HG02852 (cell line): Measurements from ENCODE around the gene MVB12B.
"Not testable (repeated sequence)": the region's sequence is repeated elsewhere in the genome, so short reads cannot be mapped to it uniquely, and the experiment has no call there.

Experiments
- ATAC-seq: cut with Tn5 transposase; IDR thresholded peaks from one replicate; pipeline ENCODE4 v1.9.1; 2021; ENCODE audit warnings: mild to moderate bottlenecking, moderate library complexity; ENCODE audit not compliant: unreplicated experiment

Gene MVB12B, protein sequence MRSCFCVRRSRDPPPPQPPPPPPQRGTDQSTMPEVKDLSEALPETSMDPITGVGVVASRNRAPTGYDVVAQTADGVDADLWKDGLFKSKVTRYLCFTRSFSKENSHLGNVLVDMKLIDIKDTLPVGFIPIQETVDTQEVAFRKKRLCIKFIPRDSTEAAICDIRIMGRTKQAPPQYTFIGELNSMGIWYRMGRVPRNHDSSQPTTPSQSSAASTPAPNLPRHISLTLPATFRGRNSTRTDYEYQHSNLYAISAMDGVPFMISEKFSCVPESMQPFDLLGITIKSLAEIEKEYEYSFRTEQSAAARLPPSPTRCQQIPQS

GRCh38 chr9:126326228-126327005 lies at the start of gene MVB12B:
TSS of gene MVB12B (plus strand) at chr9:126326829. CDS start at chr9:126326930, 101 bp downstream.
- ATAC-seq = no peak

DNA sequence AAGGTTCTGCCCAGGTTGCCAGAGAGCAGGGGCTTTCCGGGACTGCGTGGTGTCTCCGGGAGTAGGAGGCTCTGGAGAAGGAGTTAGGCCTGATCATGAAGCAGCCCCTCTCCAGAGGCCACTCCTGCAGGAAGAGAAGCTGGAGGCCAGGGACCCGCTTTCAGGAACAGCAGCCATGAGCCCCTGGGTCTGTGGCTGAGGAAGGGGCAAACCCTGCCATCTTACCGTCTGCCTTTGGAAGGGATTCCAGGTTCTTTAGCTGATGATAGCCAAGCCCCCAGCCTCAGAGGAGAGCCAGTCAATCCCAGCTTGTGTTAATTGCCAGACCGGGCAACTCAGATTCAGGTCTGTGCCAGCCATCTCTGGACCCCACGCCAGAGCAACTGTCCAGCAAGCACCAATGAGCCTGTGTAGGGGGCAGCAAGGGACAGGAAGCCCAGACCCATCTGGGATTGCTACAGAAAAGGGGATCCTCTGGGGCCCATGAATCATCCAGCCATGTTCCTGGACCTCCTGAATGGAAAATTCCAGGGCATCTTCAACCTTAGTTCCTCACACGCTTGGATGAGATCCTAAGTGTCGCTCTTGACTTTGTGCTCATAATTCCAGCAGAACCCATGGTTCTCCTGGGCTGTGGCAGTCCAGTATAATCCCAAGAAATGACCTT lies 42.7 kb upstream of the MVB12B start:
- no peak for ATAC-seq

- ATAC-seq = not testable (repeated sequence)
These were observed 41.0 kb upstream of the MVB12B start for GRCh38 chr9:126285652-126286051.

GRCh38 chr9:126287166-126287866 lies 39.3 kb upstream of the MVB12B start:
- ATAC-seq = no peak

DNA sequence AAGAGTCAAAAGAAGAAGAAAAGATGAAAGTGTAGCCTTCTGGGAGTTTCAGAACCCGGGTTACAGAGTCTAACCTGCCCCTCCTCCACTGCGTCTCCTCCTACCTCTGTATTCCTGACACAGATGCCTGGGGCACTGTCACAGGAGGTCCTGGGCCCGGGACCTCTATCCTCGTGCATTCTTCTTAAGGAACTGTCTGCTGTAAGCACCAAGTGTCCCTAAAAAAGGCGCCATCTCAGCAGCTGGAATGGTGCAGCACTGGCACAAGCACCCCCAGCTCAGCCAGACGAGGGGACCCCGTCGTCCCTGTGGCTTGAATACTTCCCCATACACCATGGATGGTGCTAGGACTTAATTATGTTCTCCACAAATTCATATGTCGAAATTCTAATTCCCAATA lies 35.8 kb upstream of the MVB12B start:
- no peak for ATAC-seq

- no peak for ATAC-seq
These were observed 34.7 kb upstream of the MVB12B start for GRCh38 chr9:126291925-126292324.

DNA sequence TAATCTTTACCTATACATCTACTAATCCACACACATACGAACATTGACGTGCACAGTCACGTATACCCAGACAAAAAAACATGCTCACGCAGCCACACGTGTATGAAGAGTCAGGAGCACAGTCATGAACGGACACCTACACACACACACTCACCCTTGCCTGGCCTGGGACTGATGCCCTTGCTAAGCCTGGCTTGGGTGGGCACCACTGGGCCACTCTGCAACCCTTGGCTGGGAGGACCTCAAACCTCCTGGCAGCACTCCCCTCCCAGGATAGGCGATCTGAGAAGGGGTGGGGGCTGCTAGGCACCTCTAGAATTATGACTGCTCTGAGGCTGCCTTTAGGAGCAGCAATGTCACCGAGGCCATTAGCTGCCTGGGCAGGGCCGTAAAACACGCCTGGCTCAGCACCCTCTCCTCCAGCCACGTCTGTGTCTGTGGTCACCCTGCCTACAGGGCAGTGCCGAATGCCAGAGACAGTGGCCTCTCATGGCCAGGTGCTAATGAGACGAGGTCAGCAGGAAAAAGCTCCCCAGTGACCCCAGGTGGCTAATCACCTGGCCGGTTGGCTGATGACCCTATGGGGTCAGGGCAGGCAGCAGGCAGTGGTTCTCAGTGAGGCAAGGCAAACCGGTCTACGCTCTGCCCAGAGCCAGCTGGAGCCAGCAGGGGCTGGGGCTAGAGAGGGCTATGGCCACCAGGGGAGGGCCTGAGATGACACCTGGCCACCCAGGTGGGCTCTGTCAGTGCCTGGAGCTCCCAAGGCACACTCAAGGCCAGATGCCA lies 33.7 kb upstream of the MVB12B start:
- ATAC-seq = no peak

DNA sequence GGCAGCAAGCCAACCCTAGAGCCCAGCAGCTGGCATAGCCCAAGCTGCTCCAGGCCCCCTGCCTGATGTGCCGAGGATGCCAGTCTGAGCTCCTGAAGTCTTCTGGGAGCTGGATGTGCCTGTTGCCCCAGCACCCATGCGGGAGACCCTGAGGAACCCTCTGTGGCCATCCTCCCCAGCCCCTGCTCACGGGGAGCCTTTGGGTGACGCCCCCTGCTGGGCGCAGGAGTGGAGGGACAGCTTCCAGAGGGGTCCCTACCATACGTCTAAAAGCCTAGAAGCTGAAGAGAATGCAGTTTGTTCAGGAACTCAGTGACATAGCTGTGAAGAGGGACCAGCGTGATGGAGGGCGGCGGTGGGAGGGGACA lies 33.1 kb upstream of the MVB12B start:
- ATAC-seq = no peak

DNA sequence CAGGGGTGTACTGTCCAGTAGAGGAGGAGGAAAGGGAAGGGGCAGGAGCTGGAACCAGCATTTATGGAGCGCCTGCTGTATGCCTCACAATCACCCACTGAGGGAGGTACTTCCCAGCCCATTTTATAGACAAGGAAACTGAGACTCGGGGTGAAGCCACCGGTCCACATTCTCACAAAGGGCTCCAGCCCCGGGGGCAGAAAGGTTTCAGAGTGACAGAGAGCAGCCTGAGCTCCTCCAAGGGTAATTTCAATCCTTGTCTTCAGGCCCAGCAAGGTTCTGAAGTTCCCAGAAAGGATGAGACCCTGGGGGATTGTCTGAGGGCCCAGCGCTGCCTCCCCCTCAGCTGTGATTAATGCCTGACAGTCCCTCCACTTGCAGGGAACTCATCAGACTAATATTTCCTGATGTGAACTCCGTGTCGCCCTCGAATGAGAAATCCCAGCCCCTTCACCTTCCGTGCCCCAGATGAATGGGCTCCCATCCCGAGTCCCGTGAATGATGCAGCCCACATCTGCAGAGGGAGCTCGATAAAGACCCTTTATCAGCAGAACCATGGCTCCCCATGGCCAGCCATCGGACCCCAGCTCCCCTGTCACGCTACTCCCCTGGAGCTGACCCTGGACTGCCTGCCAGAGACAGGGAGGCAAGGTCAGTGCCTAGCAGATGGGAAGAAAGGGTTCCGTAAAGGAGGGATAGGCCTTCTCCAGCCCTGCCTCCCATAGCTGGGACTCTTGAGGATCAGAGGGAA lies 32.1 kb upstream of the MVB12B start:
- no peak for ATAC-seq

GRCh38 chr9:126295082-126295477 lies 31.5 kb upstream of the MVB12B start:
- ATAC-seq = no peak

GRCh38 chr9:126295516-126295915 lies 31.1 kb upstream of the MVB12B start:
- no peak for ATAC-seq

DNA sequence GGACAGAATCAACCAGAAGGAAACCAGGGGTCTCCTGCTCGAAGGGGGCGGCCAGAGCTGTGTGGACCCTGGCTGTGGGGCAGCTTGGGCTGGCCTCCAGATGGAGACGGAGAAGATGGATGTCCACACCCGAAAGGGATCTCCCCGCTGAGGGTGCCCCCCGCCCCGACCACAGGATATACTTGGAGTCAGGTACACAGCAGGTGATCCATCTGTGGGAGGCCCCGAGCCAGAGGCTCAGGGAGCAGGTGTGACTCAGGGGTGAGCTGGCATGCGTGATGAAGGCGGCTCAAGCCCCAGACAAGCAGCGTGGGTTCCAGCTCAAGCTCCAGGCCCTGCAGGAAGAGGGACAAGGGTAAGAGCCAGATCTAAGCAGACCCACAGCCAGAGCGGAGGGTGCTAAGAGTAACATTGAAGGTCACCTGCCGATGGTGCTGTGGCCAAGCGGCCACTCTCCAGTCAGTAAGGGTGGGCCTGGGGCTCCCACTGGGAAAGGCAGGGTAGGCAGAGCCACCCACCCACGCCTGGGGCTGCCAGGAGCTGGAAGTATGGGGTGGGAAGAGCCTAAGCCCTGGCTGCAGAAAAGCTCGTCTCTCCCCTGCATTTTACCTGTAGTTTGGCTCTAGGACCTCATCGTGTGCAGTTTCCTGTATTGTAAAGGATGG lies 30.6 kb upstream of the MVB12B start:
- no peak for ATAC-seq

DNA sequence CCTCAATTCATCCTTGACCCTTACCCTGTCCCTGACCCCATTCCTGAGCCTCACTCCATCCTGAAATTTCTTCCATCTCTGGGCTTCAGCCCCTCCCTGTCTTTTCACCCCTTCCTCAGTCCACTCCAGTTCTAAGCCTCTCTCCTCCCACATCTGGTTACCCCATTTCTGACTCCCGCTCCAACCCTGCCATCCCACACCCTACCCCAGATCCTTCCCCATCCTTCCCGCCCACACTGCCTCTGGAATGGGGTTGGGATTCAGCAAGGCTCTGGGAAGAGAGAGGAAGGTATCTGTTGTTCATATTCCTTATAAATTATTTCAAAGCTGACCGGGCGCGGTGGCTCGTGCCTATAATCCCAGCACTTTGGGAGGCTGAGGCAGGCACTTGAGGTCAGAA lies 29.9 kb upstream of the MVB12B start:
- no peak for ATAC-seq

DNA sequence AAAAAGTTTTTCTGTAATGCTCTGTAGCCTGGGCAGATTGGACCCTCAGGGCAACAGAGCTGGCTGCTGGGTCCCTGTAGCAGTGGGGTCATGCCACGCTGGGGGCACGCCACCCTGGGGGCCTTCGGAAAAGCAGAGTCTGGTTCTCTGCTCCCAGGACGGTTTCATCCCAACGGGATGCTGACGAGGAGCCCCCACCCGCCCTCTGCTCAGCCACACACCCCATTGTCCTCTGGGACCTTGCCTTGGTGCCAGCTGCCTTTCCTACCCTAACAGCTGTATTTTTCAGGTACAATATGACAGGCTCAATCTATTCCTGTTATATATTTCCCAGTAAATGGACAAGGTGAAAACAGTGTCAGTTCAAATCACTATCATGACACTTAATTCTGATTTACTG lies 29.0 kb upstream of the MVB12B start:
- no peak for ATAC-seq

DNA sequence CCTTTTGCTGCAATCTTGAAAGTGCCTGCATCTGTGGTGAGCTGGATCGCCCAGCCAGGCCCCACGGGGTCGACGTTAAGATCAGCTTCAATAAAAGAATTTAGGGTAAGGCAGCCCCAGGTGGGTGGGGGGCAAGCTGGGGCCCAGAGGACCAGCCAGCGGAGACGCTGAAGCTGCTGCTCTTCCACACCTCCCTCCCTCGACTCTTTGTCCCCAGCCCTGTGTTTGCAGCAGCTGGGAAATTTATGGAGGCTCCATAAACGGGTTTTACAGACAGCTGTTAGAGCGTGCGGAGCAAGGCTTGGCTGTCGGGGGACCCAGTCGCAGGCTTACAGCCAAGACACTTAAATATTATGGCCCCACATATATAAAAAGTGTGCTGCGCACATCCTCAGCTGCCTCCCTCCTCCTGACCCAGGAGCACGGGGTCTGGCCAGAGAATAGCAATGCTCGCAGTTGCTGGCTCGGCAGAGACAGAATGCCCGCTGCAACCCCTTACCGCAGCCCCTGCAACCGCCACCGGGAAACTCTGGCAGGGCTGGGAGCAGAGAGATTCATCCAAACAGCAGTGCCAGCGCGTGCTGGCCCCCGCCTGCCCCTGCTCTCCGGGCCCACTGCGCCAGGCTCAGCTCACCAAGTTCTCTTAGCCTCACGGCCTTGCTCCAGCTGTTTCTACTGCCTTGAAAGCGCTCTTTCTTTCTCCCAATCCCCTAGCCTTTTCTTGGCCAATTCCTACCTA lies 28.4 kb upstream of the MVB12B start:
- no peak for ATAC-seq

- ATAC-seq = no peak
These were observed 26.8 kb upstream of the MVB12B start for GRCh38 chr9:126299706-126300276.

- no peak for ATAC-seq
These were observed 25.4 kb upstream of the MVB12B start for GRCh38 chr9:126301196-126301595.

DNA sequence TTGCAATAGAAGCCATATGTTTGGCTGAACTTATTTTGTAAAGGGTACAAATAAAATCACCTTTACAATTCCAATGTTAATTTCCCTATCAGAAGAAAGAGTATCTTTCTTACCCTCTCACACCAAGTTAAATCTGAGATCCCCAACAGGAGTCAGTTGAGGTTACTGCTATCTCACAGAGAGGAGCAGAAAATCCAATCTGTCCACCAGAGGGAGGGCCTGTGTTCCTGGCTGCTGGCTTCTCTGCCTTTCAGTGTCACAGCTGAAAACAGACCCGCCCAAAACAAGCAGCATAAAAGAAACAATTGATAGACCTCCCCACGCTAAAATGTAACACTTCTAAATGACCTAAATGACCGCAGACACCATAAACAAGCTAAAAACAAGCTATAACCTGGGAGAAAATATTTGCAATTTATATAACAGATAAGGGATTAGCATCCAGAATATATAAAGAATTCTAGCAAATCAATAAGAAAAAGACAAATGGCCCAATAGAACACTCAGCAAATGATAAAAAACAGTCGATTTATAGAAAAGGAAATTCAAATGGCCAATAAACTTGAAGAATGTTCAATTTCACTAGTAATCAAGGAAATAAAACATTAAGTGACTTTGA lies 24.5 kb upstream of the MVB12B start:
- no peak for ATAC-seq
